Measurements from ENCODE around the gene MS4A4E. TPM values are rescaled to one million over a fixed set of nuclear protein-coding genes. Genes with fewer than 3 reads are reported as not detected.
"Not testable (repeated sequence)": the region's sequence is repeated elsewhere in the genome, so short reads cannot be mapped to it uniquely, and the experiment has no call there.

MS4A4E gene
- total RNA-seq, 2 donors from 2014 or later, result 1.5 TPM; not detected in 1

- no peaks in the 10 kb centered on the region for H3K36me3 ChIP-seq
- no peaks in the 10 kb centered on the region for H3K4me1 ChIP-seq (replicated peaks)
- intact Hi-C loops (cut with DNase I), result no loop called here
- 74% methylated on average over 4 of the region's 4 CpGs for WGBS
- no peaks in the 10 kb centered on the region for H3K9me3 ChIP-seq
- no peaks in the 10 kb centered on the region for H3K27me3 ChIP-seq (replicated peaks; ENCODE audit: insufficient read depth)
- H3K27ac ChIP-seq, result no peak overlapping the region
- TF ChIP-seq POLR2AphosphoS5 (IDR thresholded peaks at IDR 0.05), result no peak
- no peak for TF ChIP-seq POLR2A (IDR thresholded peaks at IDR 0.05)
- no peak for DNase-seq (ENCODE audit: low spot score)
- H3K4me3 ChIP-seq, result no peak overlapping the region
Observed at GRCh38 chr11:60208146-60208895, 34.6 kb downstream of the MS4A4E start.

- 89% methylated on average over 1 of the region's 1 CpG for WGBS
- TF ChIP-seq POLR2A (IDR thresholded peaks at IDR 0.05), result no peak
- no peak for TF ChIP-seq POLR2AphosphoS5 (IDR thresholded peaks at IDR 0.05)
- no peak for TF ChIP-seq CTCF (IDR thresholded peaks at IDR 0.05)
- H3K9me3 ChIP-seq, result no peaks in the 10 kb centered on the region
Observed at GRCh38 chr11:60206616-60207015, 36.3 kb downstream of the MS4A4E start.

GRCh38 chr11:60204922-60205321 lies 38.0 kb downstream of the MS4A4E start:
- Histone ChIP-seq H3K9me3 (no peaks in the 10 kb centered on the region), H3K4me1 (replicated peaks) (no peaks in the 10 kb centered on the region), H3K27me3 (replicated peaks; ENCODE audit: insufficient read depth) (no peaks in the 10 kb centered on the region), H3K4me3 (no peak overlapping the region), H3K36me3 (no peaks in the 10 kb centered on the region), H3K27ac (no peak overlapping the region)
- WGBS, result 73% methylated on average over 4 of the region's 4 CpGs
- TF ChIP-seq POLR2AphosphoS5 (IDR thresholded peaks at IDR 0.05) (no peak), CTCF (IDR thresholded peaks at IDR 0.05) (no peak), POLR2A (IDR thresholded peaks at IDR 0.05) (no peak)
- intact Hi-C loops (cut with DNase I), result no loop called here
- no peak for DNase-seq (ENCODE audit: low spot score)

More at GRCh38 chr11:60206616-60207015, 36.3 kb downstream of the MS4A4E start:
- Histone ChIP-seq H3K4me1 (replicated peaks) (no peaks in the 10 kb centered on the region), H3K27ac (no peak overlapping the region), H3K36me3 (no peaks in the 10 kb centered on the region), H3K27me3 (replicated peaks; ENCODE audit: insufficient read depth) (no peaks in the 10 kb centered on the region), H3K4me3 (no peak overlapping the region)
- intact Hi-C loops (cut with DNase I), result no loop called here
- no peak for DNase-seq (ENCODE audit: low spot score)

- DNase-seq (ENCODE audit: low spot score); H3K36me3 ChIP-seq; H3K27ac ChIP-seq; H3K9me3 ChIP-seq; H3K4me3 ChIP-seq; H3K4me1 ChIP-seq (replicated peaks); intact Hi-C loops (cut with DNase I); H3K27me3 ChIP-seq (replicated peaks; ENCODE audit: insufficient read depth): not testable (repeated sequence)
- WGBS, result 94% methylated on average over 23 of the region's 26 CpGs
Observed at GRCh38 chr11:60201334-60201733, 41.6 kb downstream of the MS4A4E start.

GRCh38 chr11:60197442-60197841 lies 45.5 kb downstream of the MS4A4E start:
- no peaks in the 10 kb centered on the region for H3K9me3 ChIP-seq
- no peaks in the 10 kb centered on the region for H3K27me3 ChIP-seq (replicated peaks; ENCODE audit: insufficient read depth)
- WGBS, result 85% methylated on average over 1 of the region's 1 CpG
- TF ChIP-seq POLR2AphosphoS5 (IDR thresholded peaks at IDR 0.05) (no peak), POLR2A (IDR thresholded peaks at IDR 0.05) (no peak), CTCF (IDR thresholded peaks at IDR 0.05) (no peak)
- DNase-seq (ENCODE audit: low spot score), result no peak
- intact Hi-C loops (cut with DNase I), result no loop called here
- no peak overlapping the region for H3K27ac ChIP-seq
- H3K4me3 ChIP-seq, result no peak overlapping the region
- H3K4me1 ChIP-seq (replicated peaks), result no peaks in the 10 kb centered on the region
- no peaks in the 10 kb centered on the region for H3K36me3 ChIP-seq

GRCh38 chr11:60195923-60196368 lies 47.0 kb downstream of the MS4A4E start:
- H3K27me3 ChIP-seq (replicated peaks; ENCODE audit: insufficient read depth), result no peaks in the 10 kb centered on the region
- 79% methylated on average over 4 of the region's 4 CpGs for WGBS
- intact Hi-C loops (cut with DNase I), result no loop called here
- no peaks in the 10 kb centered on the region for H3K36me3 ChIP-seq
- no peak for DNase-seq (ENCODE audit: low spot score)
- no peaks in the 10 kb centered on the region for H3K4me1 ChIP-seq (replicated peaks)
- H3K9me3 ChIP-seq, result no peaks in the 10 kb centered on the region
- no peak overlapping the region for H3K4me3 ChIP-seq
- H3K27ac ChIP-seq, result no peak overlapping the region
- no peak for TF ChIP-seq CTCF (IDR thresholded peaks at IDR 0.05)
- TF ChIP-seq POLR2A (IDR thresholded peaks at IDR 0.05), result no peak
- TF ChIP-seq POLR2AphosphoS5 (IDR thresholded peaks at IDR 0.05), result no peak

Data from prostate gland (tissue), 2 donors.